Fibroblast of upper back skin (primary cell): ENCODE results near the gene KRT15.

ENCODE experiments used
- DNase-seq: peaks from one replicate; pipeline ENCODE4 v3.0.0-alpha.2; 2013

Gene KRT15

DNA sequence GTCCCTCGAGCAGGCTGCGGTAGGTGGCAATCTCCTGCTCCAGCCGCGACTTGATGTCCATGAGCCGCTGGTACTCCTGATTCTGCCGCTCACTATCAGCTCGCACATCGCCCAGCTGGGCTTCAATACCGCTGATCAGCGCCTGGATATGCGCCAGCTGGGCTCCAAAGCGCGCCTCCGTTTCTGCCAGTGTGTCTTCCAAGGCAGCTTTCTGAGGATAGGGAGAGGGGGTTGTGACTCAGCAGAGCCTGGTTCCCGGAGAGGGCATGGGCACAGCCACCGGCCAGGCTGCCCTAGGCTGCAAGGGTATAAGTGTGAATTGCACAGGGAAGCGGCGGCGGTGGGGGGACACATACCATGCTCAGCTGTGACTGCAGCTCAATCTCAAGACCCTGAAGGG is 5.1 kb upstream of the KRT15 start:
- no peak for DNase-seq

DNA sequence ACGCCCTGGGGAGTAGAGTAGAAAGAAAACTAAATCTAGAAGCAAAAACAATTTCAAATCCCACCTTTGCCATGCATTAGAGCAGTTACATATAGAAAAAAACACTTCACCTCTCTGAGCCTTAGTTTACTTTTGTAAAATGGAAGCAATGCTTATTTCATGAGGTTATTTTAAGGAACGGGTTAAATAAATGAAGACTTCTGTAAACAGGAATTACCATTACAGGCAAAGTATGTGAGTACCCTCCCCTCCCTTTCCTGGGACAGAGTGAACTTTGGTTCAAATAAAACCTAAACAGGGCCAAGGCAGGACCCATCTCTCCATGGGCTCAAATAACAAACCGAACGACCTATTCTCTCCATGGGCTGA is 4.5 kb upstream of the KRT15 start:
- DNase-seq: no peak

DNA sequence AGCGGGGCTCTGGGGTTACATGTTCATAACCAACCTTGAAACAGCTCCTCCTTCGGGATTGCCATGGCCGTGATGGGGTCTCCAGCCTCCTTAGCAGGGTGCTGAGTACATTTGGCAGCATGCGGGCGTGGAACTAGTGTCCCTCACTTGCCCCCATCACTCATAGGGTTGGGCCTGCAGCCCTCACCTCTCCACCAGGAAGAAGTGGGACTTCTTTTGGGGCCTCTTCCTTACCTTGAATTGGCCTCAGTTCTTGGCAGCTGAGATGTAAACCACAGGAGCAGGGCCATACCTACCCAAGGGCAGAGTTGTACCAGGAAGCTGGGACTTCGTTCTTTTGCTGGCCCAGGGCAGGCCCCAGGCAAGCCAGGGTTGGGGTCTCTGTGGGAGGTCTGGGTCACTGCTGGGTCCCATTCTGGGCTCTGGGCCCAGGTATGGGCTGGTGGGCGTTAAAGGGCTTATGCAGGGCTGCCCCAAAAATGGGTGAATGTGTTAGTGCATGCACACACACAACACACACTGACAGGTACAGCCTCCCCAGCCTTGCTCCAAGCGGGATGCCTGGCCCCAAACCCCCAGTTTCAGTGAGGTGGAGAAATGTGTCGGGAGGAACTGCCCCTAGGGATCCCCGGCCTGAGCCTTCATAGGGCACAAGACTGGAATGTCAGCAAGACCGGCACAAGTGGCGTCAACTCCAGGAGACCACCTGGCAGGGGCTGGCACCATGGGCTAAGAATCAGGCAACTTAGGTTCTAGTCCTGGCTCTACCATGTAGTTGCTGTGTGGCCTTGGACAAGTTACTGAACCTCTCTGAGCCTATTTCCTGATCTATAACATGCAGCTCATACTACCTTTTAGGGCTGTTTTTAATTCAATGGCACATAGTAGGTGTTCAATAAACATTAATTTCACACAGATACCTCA is 3.9 kb upstream of the KRT15 start:
- DNase-seq: no peak

DNA sequence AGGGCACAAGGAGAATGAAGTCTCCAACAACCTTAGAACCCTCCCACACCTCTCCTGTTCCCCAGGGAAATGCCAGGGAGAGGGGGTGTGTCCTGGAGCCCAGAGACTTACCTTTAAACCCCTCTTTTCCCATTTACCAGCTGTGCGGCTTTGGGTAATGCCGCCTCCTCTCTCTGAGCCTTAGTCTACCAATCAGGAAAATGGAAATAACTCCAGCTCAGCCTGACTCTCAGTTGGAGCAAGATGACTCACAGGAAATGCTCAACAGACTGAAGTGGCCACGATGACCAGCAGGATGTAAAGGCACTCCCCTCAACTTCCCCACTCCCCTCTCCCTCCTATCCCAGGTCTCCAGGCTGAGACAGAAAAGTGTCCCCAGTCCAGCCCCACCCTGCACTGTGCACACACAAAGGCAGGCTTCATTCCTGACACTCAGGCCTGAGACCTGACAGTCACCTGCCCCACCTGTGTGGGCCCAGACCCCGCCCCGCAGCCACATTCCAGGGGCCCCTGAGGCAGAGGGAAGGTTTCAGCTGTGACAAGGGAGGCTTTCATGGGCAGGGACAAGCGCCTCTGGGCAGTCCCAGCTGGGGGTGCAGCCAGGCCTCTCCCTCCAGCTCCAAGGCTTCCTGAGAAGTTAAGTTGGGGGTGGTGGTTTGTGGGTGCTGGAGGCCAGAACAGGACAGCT is 3.0 kb upstream of the KRT15 start:
- peak; percentile 74 for DNase-seq

DNA sequence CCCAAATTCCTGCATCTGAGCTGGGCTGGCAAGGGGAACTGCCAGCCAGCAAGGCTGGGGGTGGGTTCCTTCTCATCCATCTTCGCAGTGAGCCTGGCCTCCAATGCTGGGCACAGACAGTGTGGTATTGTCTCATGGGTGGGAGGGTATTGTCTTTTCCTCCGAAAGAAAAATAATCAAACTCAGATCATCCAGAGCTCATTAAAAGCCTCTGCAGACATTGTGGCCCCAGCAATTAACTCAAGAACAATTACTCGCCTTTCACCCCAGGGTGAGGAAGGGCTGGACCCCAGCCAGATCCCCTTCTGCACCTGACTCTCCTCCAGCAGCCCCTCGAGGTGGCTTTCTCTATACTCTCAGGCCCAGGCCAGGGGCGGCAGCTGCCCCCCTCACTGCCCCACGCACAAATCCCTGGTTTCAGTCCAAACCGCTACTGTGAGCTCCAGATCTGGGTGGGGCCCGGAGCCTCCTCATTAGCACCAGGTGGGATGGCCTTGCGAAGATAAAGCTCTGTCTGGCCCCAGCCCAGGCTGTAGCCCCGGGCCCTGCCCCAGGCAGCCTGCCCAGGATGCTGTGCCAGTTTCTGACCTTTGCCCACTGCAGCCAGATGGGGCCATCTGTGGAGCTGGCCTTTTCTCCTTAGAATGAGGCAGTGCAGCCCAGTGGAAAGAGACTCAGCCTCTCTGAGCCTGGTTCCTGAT is 2.3 kb upstream of the KRT15 start:
- no peak for DNase-seq

DNA sequence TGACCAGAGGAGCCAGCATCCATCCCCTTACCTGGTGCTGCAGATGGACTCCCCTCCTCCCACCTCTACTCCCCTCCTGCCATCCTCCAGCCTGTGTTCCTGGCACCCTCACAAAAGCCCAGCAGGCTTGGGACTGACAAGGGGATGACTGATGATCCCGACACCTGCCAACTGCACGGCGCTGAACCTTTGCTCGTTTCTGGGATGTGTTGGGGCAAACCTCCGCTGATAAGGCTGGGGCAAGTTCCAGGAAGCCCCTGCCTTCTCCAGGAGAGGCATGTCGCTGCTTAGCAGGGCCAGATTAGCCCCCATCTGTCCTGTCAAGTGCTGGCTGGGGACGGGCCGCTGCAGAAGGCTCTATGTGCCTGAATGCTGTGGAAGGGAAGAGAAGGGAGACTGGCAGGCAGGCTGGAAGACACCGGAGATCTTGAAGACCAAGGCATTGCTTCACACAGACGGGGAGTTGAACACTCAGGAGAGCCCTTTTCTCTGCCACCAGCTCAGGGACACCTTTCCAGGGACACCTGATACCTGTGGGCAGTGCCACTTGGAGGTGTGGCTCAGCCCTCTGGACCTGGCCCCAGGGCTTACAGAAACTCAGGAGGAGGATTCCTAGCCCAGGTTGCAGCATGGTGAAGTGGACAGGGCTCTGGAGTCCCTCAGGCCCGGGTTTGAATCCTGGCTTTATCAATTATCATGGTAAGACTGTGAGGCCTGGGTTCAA is 973 bp upstream of the KRT15 start:
- no peak for DNase-seq

DNA sequence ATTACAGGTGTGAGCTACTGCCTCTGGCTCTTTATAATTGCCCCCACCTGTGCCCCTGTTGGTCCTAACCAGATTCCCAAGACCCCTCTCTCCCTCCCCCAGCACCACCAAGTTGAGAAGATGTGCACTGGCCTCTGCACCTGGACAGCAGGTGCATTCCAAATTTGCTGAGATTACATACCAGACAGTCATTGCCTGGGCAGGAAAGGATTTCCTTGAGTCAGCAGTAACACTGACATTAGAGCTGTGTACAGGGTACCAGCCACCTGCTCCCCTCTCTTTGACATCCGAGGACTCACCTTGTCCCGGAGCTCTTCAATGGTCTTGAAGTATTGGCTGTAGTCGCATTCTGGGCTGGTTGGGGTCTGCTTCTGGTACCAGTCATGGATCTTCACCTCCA is 659 bp downstream of the KRT15 start:
- no peak for DNase-seq

DNA sequence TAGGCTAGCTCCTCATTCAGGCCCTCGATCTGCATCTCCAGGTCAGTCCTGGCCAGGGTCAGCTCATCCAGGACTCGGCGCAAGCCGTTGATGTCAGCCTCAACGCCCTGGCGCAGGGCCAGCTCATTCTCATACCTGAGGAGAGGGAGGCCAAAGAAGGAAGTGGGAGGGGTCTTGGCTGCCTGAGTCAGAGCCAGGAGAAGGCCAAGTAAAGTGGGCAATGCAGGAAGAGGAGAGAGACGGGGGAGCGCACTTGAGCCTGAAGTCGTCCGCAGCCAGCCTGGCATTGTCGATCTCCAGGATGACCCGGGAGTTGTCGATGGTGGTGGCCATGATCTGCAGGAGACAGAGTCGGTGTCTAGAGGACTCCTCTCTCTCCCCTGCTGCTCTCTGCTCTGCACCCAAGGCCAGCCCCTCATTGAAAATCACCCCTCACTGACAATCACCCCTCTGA is 1.8 kb downstream of the KRT15 start:
- DNase-seq: no peak

DNA sequence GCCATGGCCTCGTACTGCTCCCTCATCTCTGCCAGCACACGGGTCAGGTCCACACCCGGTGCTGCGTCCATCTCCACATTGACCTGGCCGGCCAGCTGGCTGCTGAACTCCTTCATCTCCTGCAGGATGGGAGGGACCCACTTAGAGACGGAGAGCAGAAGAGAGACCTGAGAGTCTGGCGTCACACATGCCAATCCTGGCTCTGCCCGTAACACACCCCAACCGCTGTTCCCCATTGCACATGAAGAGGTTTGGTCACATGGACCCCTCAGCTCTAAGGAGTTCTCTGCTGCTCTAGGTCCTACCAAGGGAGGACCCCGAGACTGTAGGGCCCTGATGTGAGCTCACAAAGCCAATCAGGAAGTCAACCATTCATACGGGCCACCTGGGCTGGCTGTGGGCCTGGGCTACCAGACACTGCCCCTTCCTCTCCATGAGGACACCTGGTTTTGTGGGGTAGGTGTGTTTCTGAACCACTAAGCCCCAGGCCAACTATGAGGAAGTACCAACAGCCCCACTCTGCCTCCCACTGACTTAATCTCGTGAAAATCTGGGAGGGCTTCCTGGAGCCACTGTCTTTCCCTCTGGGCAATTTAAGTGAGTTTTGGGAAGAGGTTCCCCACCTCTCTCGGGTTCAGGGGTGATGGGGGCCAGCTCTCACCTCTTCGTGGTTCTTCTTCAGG is 2.4 kb downstream of the KRT15 start:
- no peak for DNase-seq

DNA sequence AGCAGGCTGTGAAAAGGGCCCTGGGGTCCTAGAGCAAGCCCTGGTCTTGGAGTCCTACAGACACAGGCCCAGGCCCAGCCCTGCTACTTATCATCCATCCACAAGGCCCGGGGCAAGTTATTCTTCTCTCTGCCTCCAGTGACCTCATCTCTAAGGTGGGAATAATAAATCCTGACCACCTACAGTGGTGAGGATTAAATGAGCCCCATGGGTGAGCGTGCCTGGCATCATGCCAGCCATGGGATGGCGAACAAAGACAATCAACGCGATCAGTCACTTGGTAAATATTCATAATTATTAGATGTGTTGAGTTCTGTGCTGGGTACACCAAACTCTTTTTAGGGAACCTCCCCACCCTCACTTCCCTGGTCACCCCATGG is 5.5 kb downstream of the KRT15 start:
- no peak for DNase-seq

DNA sequence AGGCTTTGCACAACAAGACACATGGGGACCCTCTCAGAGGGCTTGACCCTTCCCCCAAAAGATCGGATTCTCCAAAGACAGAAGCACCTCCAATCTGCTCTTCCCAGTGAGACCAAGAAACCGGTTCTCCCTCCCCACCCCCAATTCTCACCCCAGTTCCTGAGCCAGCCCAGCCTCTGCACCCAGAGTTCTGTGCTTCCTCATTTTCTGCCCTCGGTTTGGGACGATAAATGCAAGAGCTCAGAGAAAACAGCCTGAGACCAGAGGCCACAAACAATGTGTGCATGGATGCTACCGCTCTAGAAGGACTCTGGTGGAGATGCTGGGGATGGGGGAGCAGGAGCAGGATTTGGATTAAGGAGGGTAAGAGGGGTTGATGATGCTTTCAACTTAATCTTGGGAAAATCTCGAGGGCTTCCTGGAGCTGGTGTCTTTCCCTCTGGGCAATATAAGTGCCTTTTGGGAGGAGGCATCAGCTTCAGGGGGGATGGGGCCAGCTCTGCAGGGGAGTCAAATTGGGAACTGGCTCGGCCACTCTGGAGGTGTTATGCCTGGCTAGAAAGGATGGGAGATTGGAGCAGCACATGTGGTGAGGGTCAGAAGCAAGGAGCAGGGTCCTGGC is 6.0 kb downstream of the KRT15 start:
- no peak for DNase-seq

DNA sequence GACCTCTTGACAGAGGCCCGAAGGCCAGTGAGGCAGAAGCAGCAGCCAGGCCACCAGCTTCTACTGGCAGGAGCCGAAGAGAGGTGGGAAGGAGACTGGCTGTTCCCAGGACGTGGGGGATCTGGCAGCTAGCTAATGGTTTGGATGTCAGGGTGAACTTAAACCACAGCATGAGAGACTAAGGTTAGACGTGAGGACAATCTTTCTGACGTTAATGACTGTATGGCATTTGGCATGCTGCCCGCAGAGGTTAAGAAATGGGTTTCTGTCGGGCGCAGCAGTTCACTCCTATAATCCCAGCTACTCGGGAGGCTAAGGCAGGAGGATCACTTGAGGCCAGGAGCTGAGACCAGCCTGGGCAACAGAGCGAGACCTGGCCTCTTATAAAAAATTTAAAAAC is 7.0 kb downstream of the KRT15 start:
- DNase-seq: no peak

DNA sequence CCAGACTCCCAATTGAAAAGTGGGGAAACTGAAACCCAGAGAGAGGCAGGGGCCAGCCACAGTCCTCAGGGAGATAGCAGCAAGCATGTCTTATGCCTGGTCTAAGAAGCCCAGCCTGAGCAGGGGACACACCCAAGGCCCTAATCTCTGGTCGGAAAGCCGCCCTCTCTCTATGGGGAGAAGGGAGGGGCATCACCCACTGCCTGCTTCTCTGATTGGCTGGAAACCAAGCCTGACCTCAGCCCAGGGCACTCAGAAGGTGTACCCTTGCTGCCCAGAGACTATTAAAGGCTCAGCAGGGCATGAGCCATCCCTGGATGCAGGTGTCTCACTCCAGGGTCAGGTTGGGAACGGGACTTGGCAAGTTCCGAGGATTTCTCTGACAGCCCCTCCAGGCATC is 7.6 kb downstream of the KRT15 start:
- no peak for DNase-seq

DNA sequence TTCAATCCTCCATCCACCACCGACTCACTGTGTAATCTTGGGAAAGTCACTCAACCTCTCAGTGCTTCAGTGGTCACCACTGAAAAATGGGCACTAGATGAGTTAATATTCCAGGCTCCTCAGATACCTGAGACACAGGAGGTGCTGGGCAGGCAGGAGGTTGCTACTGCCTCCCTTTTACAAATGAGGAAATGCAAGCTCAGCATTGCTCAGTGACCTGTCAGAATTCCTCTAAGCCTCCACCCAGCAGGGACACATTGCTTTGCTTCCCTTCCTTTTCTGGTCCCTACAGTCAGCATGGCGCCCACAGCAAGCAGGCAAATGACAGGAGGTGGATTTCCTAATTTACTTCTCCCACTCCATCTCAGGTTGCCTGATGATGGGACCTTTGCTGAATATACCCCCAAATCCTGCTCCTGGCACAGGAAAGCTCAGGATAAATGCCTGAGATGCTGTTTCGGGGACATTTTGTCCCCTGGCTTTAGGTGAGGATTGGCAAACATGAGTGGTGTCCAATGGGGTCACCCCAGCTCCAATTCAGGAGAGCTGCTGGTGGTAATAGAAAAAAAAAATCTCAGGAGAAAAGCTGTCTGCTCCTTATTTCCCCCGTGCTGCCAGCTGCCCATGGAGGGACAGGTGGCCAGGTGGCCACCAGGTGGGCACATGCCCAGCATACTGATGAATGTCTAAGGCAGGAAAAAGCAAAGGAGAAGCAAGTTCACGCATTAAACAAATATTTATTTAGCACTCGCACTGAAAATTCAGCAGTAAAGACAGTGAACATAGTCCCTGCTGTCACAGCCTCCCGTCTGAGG is 8.2 kb downstream of the KRT15 start:
- DNase-seq: no peak

DNA sequence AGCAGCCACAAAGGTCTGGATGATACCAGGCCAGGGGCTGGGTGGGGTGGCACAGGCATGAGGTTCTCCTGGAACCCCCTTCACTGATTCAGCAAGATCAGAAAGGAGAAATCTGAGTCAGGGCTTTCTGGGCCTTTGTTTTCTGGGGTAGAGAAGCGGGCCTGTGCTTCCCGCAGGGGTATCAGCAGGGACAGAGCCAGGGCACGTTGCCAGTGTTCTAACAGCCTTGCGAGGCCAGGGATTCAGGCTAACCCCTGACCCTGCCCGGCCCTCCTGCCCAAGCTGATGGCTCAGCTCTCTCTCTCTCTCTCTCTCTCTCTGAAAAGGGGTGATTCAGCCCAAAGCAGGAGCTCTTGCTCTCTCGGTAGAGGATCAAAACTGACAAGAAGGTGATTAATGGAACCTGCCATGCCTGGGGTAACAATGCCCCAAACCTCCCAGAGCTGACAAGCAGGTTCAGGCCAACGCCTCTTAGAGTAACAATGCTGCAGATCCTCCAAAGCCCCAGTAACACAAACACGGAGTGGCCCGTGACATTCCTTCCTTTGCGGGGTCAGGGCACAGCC is 11.3 kb downstream of the KRT15 start:
- DNase-seq: no peak

DNA sequence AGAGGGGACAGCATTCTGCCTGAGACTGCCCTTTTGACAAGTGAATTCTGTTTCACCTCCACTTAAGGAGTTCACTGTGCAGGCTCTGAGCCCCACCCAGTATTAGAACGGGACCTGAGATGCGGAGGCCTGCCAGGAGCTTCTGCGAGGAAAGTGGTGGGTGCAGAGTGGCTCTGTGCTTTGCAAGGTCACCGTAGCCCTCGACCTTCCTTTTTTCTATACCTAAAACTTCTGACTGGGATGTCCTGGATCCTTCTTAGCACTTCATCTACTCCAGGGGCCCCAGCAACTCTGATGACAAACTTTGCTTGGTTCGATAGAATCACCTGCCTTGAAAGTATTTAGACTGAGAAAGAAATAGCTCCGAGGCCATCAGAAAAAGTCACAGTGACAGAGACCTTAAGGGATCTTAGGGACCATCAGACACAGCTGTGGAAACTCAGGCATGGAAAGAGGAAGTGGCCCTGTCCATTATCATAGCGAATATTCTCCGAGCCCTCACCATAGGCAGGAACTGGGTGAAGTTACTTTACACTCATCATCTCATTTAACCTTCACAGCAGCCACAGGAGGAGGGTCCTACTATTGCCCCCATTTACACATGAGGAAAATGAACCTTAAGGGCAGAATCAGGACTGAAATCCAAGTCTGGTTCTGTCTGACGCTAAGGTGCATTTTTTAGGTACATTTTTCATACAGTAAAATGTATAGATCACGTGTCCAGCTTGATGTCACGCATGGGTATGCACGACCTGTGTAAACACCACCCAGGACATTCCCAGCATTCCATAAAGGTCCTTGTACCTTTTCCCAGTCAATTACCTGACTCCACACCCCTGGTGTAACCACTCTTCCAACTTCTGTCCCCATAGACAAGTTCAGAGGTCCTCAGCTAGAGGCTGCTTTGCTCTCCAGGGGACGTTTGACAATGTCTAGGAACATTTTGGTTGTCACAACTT is 12.6 kb downstream of the KRT15 start:
- no peak for DNase-seq

DNA sequence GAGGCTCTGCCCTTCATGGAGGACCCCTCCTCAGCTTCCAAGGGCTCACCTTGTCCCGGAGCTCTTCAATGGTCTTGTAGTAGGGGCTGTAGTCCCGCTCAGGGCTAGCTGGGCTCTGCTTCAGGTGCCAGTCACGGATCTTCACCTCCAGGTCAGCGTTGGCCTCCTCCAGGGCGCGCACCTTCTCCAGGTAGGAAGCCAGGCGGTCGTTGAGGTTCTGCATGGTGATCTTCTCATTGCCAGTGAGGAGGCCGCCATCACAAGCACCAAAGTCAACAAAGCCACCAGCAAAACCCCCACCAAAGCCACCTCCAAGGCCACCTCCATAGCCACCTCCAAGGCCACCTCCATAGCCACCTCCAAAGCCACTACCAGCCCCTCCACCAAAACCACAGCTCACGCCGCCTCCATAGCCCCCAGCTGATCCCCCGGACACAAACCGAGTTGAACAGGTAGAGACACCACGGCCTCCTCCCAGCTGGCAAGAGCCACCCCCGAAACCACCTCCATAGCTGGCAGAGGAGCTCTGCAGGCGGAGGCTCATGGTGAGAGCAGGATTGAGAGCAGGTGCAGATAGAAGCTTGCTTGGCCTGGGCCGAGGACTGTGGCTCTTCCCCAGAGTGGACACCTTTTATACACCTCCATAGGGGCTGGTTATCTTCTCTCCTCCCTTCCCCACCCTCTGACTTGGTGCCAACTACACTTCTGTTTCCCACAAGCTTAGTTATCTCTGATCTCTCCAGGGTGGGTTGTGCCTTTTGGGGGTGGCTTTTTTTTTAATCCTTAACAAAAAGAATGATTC is 13.5 kb downstream of the KRT15 start, which contains the start of gene KRT13:
TSS of gene KRT13 (minus strand) at position 606 of the 802 bp plus-strand sequence. CDS start at position 544, 62 bp downstream.
- no peak for DNase-seq

DNA sequence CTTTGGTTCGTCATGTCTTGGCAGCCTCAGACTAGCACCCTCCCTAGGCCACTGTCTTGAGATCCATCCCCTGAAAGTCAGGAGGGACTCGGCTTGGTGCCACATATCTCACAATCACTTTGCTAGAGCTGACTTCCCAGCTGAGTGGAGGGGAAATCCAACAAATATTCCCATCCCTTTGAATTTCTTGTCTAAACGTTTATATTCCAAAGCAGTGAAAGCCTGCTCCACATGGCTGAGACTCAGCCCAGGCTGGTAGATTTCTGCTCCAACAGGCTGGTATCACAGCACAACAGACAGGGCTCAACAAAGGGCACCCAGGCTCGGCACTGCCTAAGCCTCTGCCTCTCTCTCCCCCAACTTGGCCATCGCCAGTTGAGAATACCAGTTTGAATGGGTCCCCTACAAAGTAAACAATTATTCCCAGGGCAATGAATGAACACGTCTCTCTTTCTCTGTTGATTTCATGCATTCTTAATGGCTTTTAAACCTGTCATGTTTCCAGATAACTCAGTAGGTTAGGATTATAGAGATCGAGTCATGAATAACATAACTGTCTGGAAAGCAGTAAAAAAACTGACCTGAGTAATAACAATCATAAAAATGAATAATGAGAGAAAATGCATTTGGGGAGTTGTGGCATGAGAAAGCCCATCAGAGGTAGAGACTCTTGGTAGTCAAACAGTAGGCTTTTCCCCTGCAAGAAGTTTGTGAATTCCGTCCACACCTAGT is 14.3 kb downstream of the KRT15 start:
- peak; percentile 26 for DNase-seq
